GM18498 (cell line): ENCODE measurements around the gene SLC9C2.
A peak's percentile ranks its signal among the peaks of the same experiment; 100 is the strongest.
"Not testable (repeated sequence)": the region's sequence is repeated elsewhere in the genome, so short reads cannot be mapped to it uniquely, and the experiment has no call there.

ENCODE experiments used
- ATAC-seq: cut with Tn5 transposase; IDR thresholded peaks from one replicate; pipeline ENCODE4 v1.9.1; 2021; ENCODE audit warnings: mild to moderate bottlenecking, moderate library complexity; ENCODE audit not compliant: unreplicated experiment

Gene SLC9C2

DNA sequence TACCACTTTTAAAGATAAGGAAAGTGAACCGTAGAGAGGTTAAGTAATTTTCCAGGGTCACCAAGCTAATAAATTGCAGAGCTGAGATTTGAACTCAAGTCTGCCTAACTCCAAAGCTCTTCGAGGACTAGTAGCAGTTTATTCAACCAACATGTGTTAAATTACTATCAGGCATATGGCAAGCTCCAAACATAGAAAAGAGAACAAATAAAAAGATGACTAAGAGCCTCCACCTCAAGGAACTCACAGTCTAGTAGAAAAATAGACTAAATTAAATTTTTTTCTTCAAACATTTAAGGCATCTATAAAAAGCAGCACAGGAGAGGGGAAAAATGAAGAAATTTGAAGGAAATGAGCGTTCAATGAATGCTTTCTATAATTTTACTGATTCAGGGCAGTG lies 22.2 kb downstream of the SLC9C2 start:
- ATAC-seq, result no peak

DNA sequence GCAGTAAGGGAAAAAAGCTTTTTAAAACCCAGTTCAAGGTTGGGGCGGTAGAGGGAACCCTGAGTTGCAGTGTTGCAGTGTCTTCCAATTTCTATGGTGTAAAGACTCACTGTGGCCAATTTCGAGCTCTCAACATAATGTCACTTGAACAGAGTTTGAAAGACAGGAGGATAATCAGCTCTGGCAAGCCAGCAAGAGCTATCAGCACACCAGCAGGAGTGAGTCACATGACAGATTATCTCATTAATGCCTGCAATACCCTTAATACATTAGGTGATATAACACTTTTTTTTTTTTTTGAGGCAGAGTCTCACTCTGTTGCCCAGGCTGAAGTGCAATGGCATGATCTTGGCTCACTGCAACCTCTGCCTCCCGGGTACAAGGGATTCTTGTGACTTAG lies 22.8 kb downstream of the SLC9C2 start:
- no peak for ATAC-seq

DNA sequence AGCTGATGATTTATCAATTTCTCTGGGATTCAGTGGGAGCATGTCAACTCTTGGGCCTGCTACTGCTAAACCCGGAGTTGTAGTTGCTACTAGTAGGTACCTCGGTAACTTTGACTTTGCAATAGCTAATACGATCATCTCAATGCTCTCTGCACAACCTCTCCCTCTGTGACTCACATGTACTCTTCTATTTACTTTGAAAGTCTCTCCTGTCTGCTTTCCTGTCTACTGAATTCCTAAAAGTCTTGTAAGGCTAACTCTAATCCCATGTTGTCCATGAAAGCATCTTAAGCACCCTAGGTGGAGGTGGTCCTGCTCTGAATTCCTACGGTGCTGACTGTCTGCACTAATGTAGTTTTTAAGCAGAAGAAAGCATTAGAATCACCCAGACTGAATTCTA lies 29.3 kb downstream of the SLC9C2 start:
- no peak for ATAC-seq

DNA sequence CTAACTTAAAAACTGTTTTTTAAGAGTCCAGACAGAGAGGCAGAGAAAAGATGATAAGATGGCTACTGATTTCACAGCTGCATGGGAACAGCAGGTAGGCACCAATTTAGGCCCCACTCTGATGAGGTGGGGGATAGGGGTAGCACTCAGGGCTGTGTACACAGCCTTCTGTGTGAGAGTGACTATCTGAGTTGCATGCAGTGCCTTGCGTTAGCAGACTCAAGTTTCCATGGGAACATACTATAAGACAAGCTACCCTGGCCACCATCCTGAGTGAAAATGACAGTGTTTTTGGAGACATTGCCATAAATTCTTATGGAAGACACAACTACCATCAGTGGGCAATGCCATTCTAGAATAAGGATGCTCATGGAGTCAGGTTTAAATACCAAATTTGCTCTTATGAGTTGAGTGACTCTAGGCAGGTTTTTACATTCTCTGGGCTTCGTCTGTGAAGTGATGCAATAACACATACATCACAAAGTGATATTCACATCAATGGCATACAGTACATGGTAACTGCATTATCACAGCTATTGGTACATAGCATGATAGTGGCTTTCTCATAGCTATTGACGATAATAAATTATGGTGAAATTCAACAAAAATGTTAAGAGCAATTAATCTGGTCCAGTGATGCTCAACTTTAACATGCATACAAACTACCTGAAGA lies 30.5 kb downstream of the SLC9C2 start:
- no peak for ATAC-seq

DNA sequence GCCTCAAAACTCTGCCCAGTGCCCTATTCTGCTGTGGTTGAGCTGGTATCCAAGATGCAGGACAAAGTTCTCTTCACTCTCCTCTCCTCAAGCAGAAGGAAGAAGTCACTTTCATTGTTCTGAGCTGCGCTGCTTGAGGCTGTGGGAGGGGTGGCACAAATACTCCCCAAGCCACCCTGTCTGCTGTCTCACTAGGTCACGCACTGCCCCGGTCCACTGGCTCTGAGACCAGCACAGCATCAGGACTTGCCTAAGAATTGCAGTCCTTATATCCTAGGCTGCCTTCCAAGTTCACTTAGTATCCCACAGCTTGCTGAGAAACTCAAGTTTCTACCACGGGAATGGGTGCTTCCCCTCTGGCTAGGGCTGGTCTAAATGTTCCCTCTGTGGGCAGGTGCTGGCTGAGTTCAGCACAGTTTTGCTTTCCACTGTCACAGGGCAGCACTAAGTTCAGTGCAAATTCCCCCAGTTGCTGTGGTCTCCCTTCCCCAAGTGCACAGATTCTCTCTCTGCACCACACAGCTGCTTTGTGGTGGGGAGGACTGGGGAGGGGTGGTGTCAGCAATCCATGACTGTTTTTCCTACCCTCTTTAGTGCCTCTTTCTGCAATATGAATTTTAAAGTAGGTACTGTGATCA lies 32.4 kb downstream of the SLC9C2 start:
- peak; percentile 69 for ATAC-seq

DNA sequence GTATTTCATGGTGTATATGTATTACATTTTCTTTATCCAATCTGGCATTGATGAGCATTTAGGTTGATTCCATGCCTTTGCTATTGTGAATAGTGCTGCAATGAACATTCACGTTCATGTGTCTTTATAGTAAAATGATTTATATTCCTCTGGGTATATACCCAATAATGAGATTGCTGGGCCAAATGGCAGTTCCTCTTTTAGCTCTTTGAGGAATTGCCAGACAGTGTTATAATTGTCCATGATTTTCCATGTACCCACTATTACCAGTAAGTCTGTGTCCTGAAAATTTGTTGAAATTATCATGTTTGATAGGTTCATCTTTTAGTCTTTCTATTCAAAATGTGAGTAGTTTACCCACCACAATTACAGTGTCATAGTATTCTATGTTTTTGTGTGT lies 34.4 kb downstream of the SLC9C2 start:
- ATAC-seq, result no peak

DNA sequence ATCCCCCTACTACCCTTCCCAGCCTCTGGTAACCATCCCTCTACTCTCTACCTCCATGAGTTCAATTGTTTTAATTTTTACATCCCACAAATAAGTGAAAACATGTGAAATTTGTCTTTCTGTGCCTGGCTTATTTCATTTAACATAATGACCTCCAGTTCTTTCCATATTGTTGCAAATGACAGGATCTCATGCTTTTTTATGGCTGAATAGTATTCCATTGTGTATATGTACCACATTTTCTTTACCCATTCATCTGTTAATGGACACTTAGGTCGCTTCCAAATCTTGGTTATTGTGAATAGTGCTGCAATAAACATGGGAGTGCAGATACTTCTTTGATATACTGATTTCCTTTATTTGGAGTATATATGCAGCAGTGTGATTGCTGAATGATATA lies 39.0 kb downstream of the SLC9C2 start:
- ATAC-seq, result not testable (repeated sequence)

DNA sequence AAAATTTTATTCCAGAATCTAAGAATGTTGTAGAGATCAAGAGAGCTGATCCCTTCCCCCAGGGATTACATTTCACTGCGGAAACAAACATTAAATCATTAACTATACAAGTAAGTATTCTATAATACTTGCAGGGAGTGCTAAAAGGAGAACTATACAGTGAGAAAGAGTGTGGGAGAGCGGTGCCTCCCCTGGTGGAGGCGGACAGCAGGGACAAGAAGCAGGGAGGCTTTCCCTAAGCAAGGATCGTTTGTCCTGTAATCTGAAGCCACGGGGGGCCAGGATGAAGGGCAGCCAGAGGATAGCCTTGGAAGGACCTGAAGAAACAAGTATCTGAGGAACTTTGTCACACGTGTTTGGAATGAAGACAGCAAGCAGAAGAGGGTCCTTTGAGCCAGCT lies 40.1 kb downstream of the SLC9C2 start:
- ATAC-seq, result no peak

DNA sequence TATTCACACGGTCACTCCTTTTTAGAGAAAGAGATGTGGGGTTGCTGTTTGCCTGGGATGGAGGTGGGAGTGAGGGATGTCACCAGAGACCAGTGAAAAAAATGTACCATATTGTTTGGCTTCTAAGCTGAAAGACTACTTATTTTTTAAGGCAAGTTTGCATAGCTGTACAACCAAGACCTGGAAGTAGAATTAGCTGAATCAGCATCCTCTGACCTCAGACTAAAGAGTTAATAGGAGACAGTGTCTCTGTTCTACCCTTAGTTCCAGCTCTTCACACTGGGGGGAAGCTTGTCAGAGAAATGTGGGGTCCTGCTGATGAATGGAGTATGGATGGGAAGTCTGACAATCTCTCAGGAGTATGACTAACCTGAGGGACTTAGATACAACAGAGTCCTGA lies 41.6 kb downstream of the SLC9C2 start:
- no peak for ATAC-seq

DNA sequence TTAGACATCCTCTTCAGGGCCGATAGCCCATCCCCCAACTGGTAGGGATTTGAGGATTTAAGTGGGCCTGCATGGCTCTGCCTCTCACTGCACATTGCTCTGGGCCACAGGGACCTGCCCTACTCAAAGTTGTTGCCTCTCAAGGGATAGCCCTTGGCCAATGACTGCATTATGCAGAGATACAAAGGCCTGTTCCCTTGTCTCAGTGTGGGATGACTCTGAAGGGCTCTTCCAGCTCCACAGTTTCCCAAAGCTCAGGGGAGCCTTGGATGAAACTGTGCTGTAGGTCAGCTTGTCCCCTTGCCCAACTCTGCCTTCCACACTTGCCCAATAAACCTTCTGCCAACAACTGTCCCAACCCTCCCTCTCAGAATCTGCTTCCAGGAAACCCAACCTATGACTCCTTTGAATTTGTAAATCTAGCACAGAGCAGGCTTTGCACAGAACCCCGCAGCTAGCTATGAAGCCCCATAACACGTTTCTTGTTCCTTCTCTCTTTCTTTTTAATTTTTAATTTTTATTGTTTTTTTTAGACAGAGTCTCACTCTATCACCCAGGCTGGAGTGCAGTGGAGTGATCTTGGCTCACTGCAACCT lies 42.5 kb downstream of the SLC9C2 start:
- ATAC-seq, result no peak

DNA sequence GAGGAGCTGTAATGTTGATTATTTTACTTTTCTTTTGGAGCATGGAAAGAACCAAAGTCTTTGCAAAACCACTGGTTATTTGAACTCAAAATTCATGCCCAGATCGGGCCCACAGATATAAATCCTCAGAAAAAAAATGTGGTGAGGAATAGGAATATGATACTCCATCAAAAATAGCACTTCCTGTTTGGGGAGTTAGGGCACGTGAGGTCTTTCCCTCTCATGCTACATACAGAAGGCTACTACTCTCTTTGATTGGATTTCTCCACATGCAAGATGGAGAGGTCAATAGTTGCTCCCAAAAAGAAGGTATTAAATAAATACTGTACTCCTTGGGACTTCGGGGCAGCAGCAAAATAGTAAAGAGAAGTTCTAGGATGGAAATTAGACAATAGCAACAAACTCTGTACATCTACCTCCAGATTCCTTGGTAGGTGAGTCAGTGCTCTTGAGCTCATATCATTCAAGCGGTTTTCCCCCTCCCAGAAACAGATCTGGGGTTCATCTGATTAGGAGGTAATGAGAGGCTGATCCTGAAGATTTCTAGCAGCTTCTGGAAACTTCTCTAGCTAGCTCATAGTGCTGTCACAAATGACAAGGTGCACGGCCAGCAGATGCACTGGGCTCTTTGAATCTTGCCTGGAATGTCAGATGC lies 47.1 kb downstream of the SLC9C2 start:
- no peak for ATAC-seq

DNA sequence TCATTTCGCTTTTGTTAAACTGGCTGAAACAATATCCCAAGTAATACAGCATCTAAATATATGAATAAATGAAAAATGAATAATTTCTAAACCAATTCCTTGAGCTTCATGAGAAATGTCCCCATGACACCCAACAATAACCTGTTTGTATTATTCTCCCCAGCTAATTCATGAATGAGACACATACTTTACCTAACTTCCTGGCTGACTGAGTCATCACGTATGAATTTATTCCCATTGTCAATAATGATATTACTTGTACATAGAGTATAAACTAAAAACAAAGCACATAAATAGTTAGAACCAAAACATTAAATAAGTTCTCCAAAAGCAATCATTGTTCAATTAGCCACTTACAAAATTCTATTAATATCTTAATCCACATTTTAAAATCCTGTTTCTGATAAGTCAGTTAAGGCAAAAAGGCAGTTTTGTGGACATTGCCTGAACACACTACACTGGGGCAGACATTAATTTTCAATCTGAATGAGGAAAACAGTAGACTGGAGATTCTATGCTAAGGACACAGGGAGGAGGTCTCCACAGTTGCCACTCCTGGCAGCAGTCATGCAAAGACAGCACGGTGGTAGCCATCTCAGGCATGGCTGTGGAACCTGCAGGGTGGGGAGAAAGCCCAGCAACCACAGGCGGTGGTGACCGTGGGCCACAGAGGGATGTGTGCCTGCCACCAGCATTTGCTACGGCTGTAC lies 48.2 kb downstream of the SLC9C2 start:
- ATAC-seq, result no peak

DNA sequence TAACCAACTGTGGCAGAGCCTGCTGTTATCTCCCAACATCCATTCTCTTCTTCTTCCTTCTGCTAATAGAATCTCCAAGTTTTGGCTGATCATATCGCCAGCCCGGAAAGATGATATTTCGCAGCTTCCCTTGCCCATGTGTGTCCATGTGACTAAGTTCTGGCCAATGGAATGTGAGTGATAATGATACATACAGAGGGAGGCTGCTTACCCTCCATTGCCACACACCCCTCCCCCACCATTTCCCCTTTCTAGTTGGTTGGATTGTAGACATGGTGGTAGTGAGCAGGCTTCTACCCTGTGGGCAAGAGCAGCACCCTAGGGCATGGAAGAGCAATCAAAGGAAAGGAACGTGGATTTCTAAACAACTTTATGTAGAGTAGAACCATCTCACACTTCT lies 48.8 kb downstream of the SLC9C2 start:
- no peak for ATAC-seq

DNA sequence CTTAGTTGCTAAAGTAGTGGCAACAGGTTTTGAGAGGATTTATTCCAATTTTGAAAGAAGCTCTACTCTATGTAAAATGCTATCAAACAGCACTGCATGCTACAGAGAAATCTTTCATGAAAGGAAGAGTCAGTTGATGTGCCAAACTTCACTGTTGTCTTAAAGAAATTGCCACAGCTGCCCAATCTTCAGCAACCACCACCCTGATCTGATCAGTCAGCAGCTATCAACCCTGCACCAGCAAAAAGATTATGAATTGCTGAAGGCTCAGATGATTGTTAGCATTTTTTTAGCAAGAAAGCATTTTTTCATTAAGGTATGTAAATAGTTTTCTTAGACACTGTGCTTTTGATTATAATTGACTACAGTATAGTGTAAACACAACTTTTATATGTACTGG lies 49.6 kb downstream of the SLC9C2 start:
- ATAC-seq, result no peak

DNA sequence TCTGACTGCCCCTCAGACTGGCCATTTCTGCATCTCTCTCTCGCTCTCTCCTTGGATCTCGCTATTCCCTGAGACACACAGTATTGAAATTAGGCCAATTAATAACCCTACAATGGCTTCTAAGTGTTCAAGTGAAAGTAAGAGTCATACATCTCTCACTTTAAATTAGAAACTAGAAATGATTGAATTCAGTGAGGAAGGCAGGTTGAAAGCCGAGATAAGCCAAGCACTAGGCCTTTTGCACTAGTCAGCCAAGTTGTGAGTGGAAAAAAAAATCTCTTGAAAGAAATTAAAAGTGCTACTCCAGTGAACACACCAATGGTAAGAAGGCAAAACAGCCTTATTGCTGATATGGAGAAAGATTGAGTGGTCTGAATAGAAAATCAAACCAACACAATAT lies 51.2 kb downstream of the SLC9C2 start:
- no peak for ATAC-seq

DNA sequence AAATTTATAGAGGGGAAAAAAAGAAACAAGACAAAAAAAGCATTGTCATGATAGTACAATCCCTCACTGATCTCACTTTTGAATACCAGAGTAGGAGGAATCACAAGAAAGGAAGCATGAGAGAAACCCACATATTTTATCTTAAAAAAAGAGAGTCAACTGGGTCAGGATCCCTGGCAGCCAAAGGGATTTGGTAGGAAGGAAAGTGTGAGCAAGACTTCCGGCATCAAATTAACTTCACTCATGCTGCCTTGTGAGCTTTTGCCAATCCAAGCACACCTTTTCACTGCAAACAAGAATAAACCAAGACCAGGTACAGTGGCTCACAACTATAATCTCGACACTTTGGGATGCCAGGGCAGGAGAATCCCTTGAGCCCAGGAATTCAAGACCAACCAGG lies 53.1 kb downstream of the SLC9C2 start:
- ATAC-seq, result no peak

DNA sequence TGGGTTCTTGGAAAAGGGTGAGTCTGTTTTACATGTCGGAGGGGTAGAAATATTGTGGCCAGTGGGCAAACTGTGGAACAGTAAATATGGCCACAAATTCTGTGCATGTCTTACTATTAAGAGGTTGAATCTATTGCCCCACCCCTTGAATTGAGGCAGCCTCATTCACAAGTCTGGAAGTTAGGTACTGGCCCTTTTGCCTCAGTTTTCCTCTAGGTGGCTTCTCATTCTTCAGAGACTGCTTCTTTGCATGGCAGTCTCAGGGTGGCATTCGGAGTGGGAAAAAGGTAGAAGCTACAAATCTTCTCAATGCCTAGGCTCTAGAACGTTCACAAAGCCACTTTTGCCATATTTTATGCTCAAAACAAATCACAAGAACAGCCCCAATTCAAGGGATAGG lies 57.2 kb downstream of the SLC9C2 start:
- ATAC-seq, result no peak

DNA sequence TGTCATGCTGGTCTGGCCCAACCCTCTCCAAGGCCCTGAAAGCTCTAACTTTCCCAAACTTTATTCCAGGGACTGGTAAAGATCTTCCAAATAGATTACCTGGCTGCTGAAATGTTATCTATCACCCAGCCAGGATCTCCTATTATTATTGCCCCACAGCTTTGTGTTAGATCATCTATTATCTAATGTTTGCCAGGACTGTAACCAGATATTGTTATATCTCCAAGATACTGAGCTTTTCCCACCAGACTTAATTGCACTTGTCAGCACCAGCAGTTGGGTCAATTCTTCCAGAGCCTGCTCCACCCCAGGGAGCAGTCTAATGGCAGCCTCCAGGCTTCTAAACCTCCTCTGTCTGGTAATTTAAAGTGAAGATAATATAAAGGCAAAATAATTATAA lies 66.6 kb downstream of the SLC9C2 start:
- no peak for ATAC-seq

DNA sequence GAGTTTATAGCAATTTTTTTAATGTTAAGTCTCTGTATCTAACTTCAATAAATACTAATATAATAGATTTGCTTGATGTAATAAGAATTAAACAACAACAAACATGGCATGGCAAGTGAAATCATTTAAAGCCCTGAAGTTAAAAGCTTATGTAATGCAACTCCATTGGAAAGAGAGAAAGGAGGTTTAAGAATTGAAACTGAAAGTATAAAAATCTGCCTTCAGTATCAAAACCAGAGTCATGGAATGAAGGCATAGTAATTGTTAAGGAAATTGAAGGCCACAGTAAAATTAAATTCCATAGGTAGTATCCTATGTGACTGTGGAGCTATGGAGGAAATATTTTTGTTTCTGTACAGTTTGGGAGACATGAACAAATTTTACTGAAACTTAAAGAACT lies 70.6 kb downstream of the SLC9C2 start:
- ATAC-seq, result no peak

DNA sequence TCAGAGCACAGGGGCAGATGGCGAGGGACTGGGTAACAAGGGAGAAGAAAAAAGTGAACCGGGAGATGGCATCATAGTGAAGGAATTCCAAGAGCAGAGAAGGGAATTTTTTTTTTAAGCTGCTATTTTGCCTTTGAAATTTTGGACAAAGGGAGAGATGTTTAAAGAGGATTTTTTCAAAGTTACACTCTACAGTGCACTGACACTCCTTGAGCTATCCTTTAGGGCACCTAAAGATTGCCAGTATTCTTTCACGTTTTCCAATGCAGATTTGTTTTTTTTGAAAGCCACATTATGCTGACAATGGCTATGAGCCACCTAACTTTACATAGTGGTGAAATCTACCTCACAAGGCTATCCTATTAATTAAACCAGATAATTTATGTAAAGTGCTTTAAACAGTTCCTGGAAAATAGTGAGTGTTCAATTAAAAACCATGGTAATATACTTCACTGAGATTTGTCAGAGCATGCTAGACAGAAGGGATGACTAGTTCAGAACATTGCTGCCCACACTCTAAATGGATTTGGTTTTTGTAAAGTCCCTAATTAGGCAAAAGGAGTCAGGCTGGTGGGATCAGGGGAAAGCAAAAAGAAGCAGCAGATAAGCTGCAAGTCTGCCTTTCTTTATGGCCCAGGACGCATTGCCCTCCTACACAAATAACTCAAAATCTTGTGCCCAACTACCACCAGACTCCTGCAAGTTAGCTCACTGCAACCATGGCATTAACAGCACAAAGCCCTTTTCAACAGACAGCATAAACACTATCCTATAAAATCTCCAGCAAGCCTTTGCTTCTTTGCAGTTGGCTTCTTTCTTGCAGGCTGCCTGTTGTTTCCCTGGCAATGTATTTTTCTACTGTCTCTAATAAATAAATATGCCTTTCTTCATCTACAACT lies 71.8 kb downstream of the SLC9C2 start:
- ATAC-seq, result no peak
